ENCODE results near the gene KIAA1549. TPM values are rescaled to one million over a fixed set of nuclear protein-coding genes. Genes with fewer than 3 reads are reported as not detected.

The KIAA1549 gene
- total and polyA plus RNA-seq, 2 of the 4 experiments (the other 2 are of a cell fraction), result 1.3 to 3.3 TPM

DNA sequence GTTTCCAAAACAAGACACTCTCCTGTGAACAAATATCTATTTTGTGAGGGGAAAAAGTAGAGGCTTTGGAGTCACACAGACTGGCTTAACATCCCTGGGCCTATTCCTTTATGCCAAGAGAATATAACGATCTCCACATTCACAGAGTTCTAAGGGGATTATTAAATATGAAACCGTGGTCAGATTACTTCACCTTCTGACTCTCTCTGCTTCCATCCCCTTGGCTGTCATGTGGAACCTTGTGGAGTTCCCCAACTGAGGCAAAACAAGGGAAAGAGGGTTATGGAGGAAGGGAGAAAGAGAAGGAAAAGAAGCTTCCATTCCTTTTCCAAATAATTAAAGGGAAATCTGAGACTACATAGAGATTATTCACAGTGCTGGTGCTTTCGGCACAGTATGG lies 127.7 kb downstream of the KIAA1549 start:
- no CpG with 5 or more reads among the region's 3 CpGs for WGBS, 2 experiments (ENCODE audit: extremely low coverage in 2 of 2, insufficient read length in 1 of 2)
- Histone ChIP-seq H2BK120ac (ENCODE audit: low read depth, low read length) (no peak overlapping the region), H2BK5ac (ENCODE audit: low read depth, low read length, poor library complexity, severe bottlenecking) (no peak overlapping the region), H3K18ac (ENCODE audit: low read depth, low read length) (no peak overlapping the region), H3K4me3 (ENCODE audit: insufficient read depth, low read depth, low read length) (no peak overlapping the region), H3K4me2 (ENCODE audit: low read depth, low read length) (no peak overlapping the region), H2BK15ac (ENCODE audit: low read depth, low read length) (no peak overlapping the region), H3K27me3 (ENCODE audit: control insufficient read depth, insufficient read depth, low read length) (no peaks in the 10 kb centered on the region), H3K56ac (ENCODE audit: extremely low read depth, insufficient read depth, low read length) (no peak overlapping the region), H4K91ac (ENCODE audit: insufficient read depth, low read depth, low read length) (no peak overlapping the region), H3K23ac (ENCODE audit: low read depth, low read length) (no peak overlapping the region), H3K36me3 (ENCODE audit: control insufficient read depth, insufficient read depth, low read length) (peaks cover 3% of the 10 kb centered on the region), H2AK5ac (ENCODE audit: low read depth, low read length) (no peak overlapping the region), H3K4me1 (ENCODE audit: control insufficient read depth, insufficient read depth, low read length) (no peaks in the 10 kb centered on the region; the same call in 1 of the 2 replicates), H2BK20ac (ENCODE audit: low read depth, low read length) (no peak overlapping the region), H4K20me1 (ENCODE audit: insufficient read depth, low read length) (no peaks in the 10 kb centered on the region), H3K9me1 (ENCODE audit: insufficient read depth, low read length) (peaks cover 5% of the 10 kb centered on the region; the same call in 1 of the 2 replicates), H3K27ac (ENCODE audit: insufficient read depth, low read length) (no peak overlapping the region), H4K5ac (ENCODE audit: low read depth, low read length) (no peak overlapping the region), H3K79me1 (ENCODE audit: low read depth in 1 of 2, low read length in 2 of 2) (no peaks in the 10 kb centered on the region), H3K4ac (ENCODE audit: low read depth, low read length) (no peak overlapping the region), H4K8ac (ENCODE audit: low read depth in 2 of 2, low read length in 2 of 2) (no peak overlapping the region), H2AK9ac (replicated peaks; ENCODE audit: low read depth, low read length, poor library complexity) (no peak overlapping the region), H3K9me3 (ENCODE audit: control insufficient read depth, insufficient read depth, low read length) (peaks cover 3% of the 10 kb centered on the region), H2AFZ (replicated peaks; ENCODE audit: low read length, poor library complexity) (no peak overlapping the region), H3K14ac (replicated peaks; ENCODE audit: low read depth, low read length) (no peak overlapping the region), H3K9ac (ENCODE audit: low read depth, low read length) (no peak overlapping the region)
- in situ Hi-C loops (cut with MboI; ENCODE audit: low sequenced_read_pairs) (no loop called here), intact Hi-C loops (cut with micrococcal nuclease) (no loop called here), dilution Hi-C loops (cut with HindIII; ENCODE audit: low sequenced_read_pairs, unreplicated experiment) (no loop called here)
- CTCF ChIA-PET, result no interaction called here
- ATAC-seq (ENCODE audit: low read depth) (no peak), DNase-seq (no peak)
- POLR2A ChIA-PET (ENCODE audit: unreplicated experiment), result no interaction called here
- no peak for TF ChIP-seq RAD21 (IDR thresholded peaks at IDR 0.05; ENCODE audit: low read length)
- TF ChIP-seq MAZ (IDR thresholded peaks at IDR 0.05; ENCODE audit: borderline replicate concordance, low read depth, low read length), result no peak
- TF ChIP-seq, protein P1, sequence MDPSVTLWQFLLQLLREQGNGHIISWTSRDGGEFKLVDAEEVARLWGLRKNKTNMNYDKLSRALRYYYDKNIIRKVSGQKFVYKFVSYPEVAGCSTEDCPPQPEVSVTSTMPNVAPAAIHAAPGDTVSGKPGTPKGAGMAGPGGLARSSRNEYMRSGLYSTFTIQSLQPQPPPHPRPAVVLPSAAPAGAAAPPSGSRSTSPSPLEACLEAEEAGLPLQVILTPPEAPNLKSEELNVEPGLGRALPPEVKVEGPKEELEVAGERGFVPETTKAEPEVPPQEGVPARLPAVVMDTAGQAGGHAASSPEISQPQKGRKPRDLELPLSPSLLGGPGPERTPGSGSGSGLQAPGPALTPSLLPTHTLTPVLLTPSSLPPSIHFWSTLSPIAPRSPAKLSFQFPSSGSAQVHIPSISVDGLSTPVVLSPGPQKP (IDR thresholded peaks at IDR 0.05; ENCODE audit: borderline replicate concordance, low read depth, low read length), result no peak
- TF ChIP-seq CHD1 (IDR thresholded peaks at IDR 0.05; ENCODE audit: low read depth, low read length), result no peak
- no peak for TF ChIP-seq BHLHE40 (IDR thresholded peaks at IDR 0.05; ENCODE audit: low read depth, low read length)
- no peak for TF ChIP-seq MAFK (IDR thresholded peaks at IDR 0.05; ENCODE audit: low read depth, low read length)
- no peak for TF ChIP-seq RFX5 (IDR thresholded peaks at IDR 0.05; ENCODE audit: low read depth, low read length)
- no peak for TF ChIP-seq POLR2A (IDR thresholded peaks at IDR 0.05; ENCODE audit: low read depth, low read length)
- no peak for TF ChIP-seq MXI1 (IDR thresholded peaks at IDR 0.05; ENCODE audit: borderline replicate concordance, low read depth, low read length)
- TF ChIP-seq CEBPB (IDR thresholded peaks at IDR 0.05; ENCODE audit: low read depth, low read length), result no peak
- TF ChIP-seq RCOR1 (IDR thresholded peaks at IDR 0.05; ENCODE audit: insufficient replicate concordance, low read length), result no peak
- TF ChIP-seq, protein P2, sequence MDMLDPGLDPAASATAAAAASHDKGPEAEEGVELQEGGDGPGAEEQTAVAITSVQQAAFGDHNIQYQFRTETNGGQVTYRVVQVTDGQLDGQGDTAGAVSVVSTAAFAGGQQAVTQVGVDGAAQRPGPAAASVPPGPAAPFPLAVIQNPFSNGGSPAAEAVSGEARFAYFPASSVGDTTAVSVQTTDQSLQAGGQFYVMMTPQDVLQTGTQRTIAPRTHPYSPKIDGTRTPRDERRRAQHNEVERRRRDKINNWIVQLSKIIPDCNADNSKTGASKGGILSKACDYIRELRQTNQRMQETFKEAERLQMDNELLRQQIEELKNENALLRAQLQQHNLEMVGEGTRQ (IDR thresholded peaks at IDR 0.05; ENCODE audit: low read depth, low read length), result no peak
- TF ChIP-seq SMC3 (IDR thresholded peaks at IDR 0.05; ENCODE audit: low read depth, low read length), result no peak
- TF ChIP-seq, protein P3, sequence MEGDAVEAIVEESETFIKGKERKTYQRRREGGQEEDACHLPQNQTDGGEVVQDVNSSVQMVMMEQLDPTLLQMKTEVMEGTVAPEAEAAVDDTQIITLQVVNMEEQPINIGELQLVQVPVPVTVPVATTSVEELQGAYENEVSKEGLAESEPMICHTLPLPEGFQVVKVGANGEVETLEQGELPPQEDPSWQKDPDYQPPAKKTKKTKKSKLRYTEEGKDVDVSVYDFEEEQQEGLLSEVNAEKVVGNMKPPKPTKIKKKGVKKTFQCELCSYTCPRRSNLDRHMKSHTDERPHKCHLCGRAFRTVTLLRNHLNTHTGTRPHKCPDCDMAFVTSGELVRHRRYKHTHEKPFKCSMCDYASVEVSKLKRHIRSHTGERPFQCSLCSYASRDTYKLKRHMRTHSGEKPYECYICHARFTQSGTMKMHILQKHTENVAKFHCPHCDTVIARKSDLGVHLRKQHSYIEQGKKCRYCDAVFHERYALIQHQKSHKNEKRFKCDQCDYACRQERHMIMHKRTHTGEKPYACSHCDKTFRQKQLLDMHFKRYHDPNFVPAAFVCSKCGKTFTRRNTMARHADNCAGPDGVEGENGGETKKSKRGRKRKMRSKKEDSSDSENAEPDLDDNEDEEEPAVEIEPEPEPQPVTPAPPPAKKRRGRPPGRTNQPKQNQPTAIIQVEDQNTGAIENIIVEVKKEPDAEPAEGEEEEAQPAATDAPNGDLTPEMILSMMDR (conservative IDR thresholded peaks at IDR 0.05; ENCODE audit: low read depth, low read length), result no peak
- no peak for TF ChIP-seq FOS (IDR thresholded peaks at IDR 0.05; ENCODE audit: low read depth, low read length)
- no peak for TF ChIP-seq NFE2L2 (IDR thresholded peaks at IDR 0.05; ENCODE audit: low read depth, low read length)
- BruUV-seq (replicated peaks), result no TSS peak
